Islet of Langerhans (tissue), 1 donor: Measurements from ENCODE around the gene THOP1.

Source experiments
- FAIRE-seq: peaks from one replicate; lab custom pipeline; 2011; peaks lifted over from hg19 to GRCh38; lab: Jason Lieb, UNC

The THOP1 gene

GRCh38 chr19:2785244-2785997 lies at the start of gene THOP1:
TSS of gene THOP1 (plus strand) at chr19:2785503. CDS start at chr19:2785663, 160 bp downstream.
- FAIRE-seq = peak; percentile 21

- no peak for FAIRE-seq
Measured at GRCh38 chr19:2736550-2737190, 48.6 kb upstream of the THOP1 start.

GRCh38 chr19:2739602-2740313 lies 45.5 kb upstream of the THOP1 start, which contains the start of gene SLC39A3:
TSS of gene SLC39A3 (minus strand) at chr19:2740017. CDS start at chr19:2737257, 2,760 bp downstream.
- no peak for FAIRE-seq

- no peak for FAIRE-seq
Measured at GRCh38 chr19:2740314-2740656, 45.0 kb upstream of the THOP1 start.

GRCh38 chr19:2743099-2743498 lies 42.2 kb upstream of the THOP1 start:
- FAIRE-seq = no peak

GRCh38 chr19:2744113-2744512 lies 41.2 kb upstream of the THOP1 start:
- FAIRE-seq = no peak

- no peak for FAIRE-seq
Measured at GRCh38 chr19:2747349-2747748, 38.0 kb upstream of the THOP1 start.

GRCh38 chr19:2750808-2751437 lies 34.4 kb upstream of the THOP1 start:
- FAIRE-seq = no peak

GRCh38 chr19:2751438-2751830 lies 33.9 kb upstream of the THOP1 start:
- FAIRE-seq = no peak

GRCh38 chr19:2754659-2755447 lies 30.4 kb upstream of the THOP1 start:
- FAIRE-seq = no peak

- no peak for FAIRE-seq
Measured at GRCh38 chr19:2755448-2755705, 29.9 kb upstream of the THOP1 start.

GRCh38 chr19:2755811-2756210 lies 29.5 kb upstream of the THOP1 start:
- no peak for FAIRE-seq

- FAIRE-seq = no peak
Measured at GRCh38 chr19:2756477-2756876, 28.8 kb upstream of the THOP1 start.

GRCh38 chr19:2756921-2757881 lies 28.1 kb upstream of the THOP1 start:
- FAIRE-seq = no peak

- FAIRE-seq = no peak
Measured at GRCh38 chr19:2758601-2759313, 26.5 kb upstream of the THOP1 start.

GRCh38 chr19:2759362-2759761 lies 25.9 kb upstream of the THOP1 start:
- FAIRE-seq = no peak

GRCh38 chr19:2759965-2760364 lies 25.3 kb upstream of the THOP1 start:
- FAIRE-seq = no peak

- FAIRE-seq = no peak
Measured at GRCh38 chr19:2761309-2761677, 24.0 kb upstream of the THOP1 start.

GRCh38 chr19:2761876-2762782 lies 23.2 kb upstream of the THOP1 start:
- FAIRE-seq = no peak
